OCI-LY7 (cell line): ENCODE results near the gene BEND3. TPM values are rescaled to one million over a fixed set of nuclear protein-coding genes. Genes with fewer than 3 reads are reported as not detected.
"Not testable (repeated sequence)": the region's sequence is repeated elsewhere in the genome, so short reads cannot be mapped to it uniquely, and the experiment has no call there.

Experiments used
- BruUV-seq: library from RNA; stranded (reverse); fragments of 400-500 nt; replicated peaks from 2 replicates; lab custom pipeline; 2021; lab: Mats Ljungman, UMichigan
- CTCF ChIA-PET: fragments of 300-600 bp; sonication (Branson Sonifier 250); formaldehyde crosslinking; loops from one replicate; lab custom pipeline; 2022; ENCODE audit warnings: antibody characterized with exemption; ENCODE audit not compliant: unreplicated experiment; lab: Charles Lee
- POLR2A ChIA-PET: fragments of 300-600 bp; sonication (Branson Sonifier 250); formaldehyde crosslinking; loops from one replicate; lab custom pipeline; 2022; ENCODE audit warnings: antibody characterized with exemption; lab: Charles Lee
- DNase-seq: peaks from one replicate; pipeline ENCODE4 v3.0.0-alpha.2; 2015; ENCODE audit warnings: low spot score
- H2AFZ ChIP-seq: fragments of 200-600 bp; sonication (generic), shearing (Covaris generic); 2 replicates; pipeline ENCODE4 v1.6.1; 2014; ENCODE audit warnings: mild to moderate bottlenecking, antibody characterized with exemption, low read length, moderate library complexity
- H3K27ac ChIP-seq: fragments of 200-600 bp; sonication (generic); 2 replicates; pipeline ENCODE4 v1.5.1; 2014; ENCODE audit warnings: mixed run types, low read depth, mild to moderate bottlenecking, moderate library complexity, low read length, inconsistent platforms; ENCODE audit not compliant: poor library complexity, severe bottlenecking
- H3K36me3 ChIP-seq: fragments of 200-600 bp; sonication (generic); 2 replicates; pipeline ENCODE4 v1.6.1; 2014; ENCODE audit warnings: mild to moderate bottlenecking, antibody characterized with exemption, low read length, moderate library complexity, mixed read lengths; ENCODE audit not compliant: insufficient read depth
- H3K4me1 ChIP-seq: fragments of 200-600 bp; sonication (generic); 2 replicates; pipeline ENCODE4 v1.5.1; 2014; ENCODE audit warnings: mild to moderate bottlenecking, low read length; ENCODE audit not compliant: insufficient read depth, poor library complexity, severe bottlenecking
- H3K4me2 ChIP-seq: fragments of 200-600 bp; sonication (generic); 2 replicates; pipeline ENCODE4 v1.6.1; 2014; ENCODE audit warnings: mild to moderate bottlenecking, low read length
- H3K4me3 ChIP-seq: fragments of 200-600 bp; sonication (generic); 2 replicates; pipeline ENCODE4 v1.5.1; 2014; ENCODE audit warnings: mild to moderate bottlenecking, low read depth, low read length; ENCODE audit not compliant: poor library complexity, severe bottlenecking
- H3K79me2 ChIP-seq: fragments of 200-600 bp; sonication (generic); 2 replicates; pipeline ENCODE4 v1.6.1; 2016; ENCODE audit warnings: low read depth, mild to moderate bottlenecking, low read length, moderate library complexity, mixed read lengths; ENCODE audit not compliant: insufficient read depth
- H3K9me2 ChIP-seq: fragments of 200-600 bp; sonication (generic); 2 replicates; pipeline ENCODE4 v1.6.1; 2016; ENCODE audit warnings: mild to moderate bottlenecking, low read length, mixed read lengths; ENCODE audit not compliant: insufficient read depth
- H3K9me3 ChIP-seq: fragments of 200-600 bp; sonication (generic); 2 replicates; pipeline ENCODE4 v1.6.1; 2014; ENCODE audit warnings: mild to moderate bottlenecking, mixed run types, low read length, mixed read lengths
- H4K20me1 ChIP-seq: fragments of 200-600 bp; sonication (generic); 2 replicates; pipeline ENCODE4 v1.6.1; 2014; ENCODE audit warnings: mild to moderate bottlenecking, antibody characterized with exemption, low read length, moderate library complexity, mixed read lengths; ENCODE audit not compliant: insufficient read depth
- CTCF ChIP-seq: fragments of 200-600 bp; sonication (generic); conservative IDR thresholded peaks from 2 replicates; pipeline ENCODE4 v1.5.1; 2014; ENCODE audit warnings: mild to moderate bottlenecking, antibody characterized with exemption, low read length, moderate library complexity, mixed read lengths
- EZH2phosphoT487 ChIP-seq: fragments of 200-600 bp; sonication (generic); IDR thresholded peaks from 2 replicates; pipeline ENCODE4 v1.6.1; 2018; ENCODE audit warnings: low read depth, borderline replicate concordance, mild to moderate bottlenecking, mixed run types, antibody characterized with exemption, low read length, moderate library complexity, mixed read lengths
- intact Hi-C: fragments of 100-400 bp; cut with micrococcal nuclease; formaldehyde crosslinking; loops from one replicate; pipeline ENCODE4 v1.10.0; 2022; ENCODE audit not compliant: unreplicated experiment
- total RNA-seq, 2 experiments: library from RNA; depleted of rRNA in 1 of 2; stranded (reverse); fragments of >200 nt in 1 of 2; shearing (Covaris generic) in 1 of 2; gene quantifications; 2 replicates each; pipeline ENCODE4 v1.2.3, GENCODE V29; 2014 to 2022

BEND3 gene
- total RNA-seq, 2 experiments from 2014 or later = 11.7 to 14.3 TPM

GRCh38 chr6:107140581-107140980 is 25.3 kb upstream of the BEND3 start:
- Histone ChIP-seq H3K4me2 (no peak overlapping the region), H4K20me1 (no peaks in the 10 kb centered on the region), H3K27ac (no peak overlapping the region), H3K36me3 (no peaks in the 10 kb centered on the region), H2AFZ (no peak overlapping the region), H3K79me2 (no peaks in the 10 kb centered on the region), H3K9me2 (no peaks in the 10 kb centered on the region), H3K4me1 (peaks cover 4% of the 10 kb centered on the region), H3K9me3 (no peaks in the 10 kb centered on the region), H3K4me3 (no peak overlapping the region)
- CTCF ChIA-PET = no interaction called here
- BruUV-seq = no TSS peak
- POLR2A ChIA-PET = interaction anchor here (0.7 kb wide), 1 partner anchor 12 kb away, joined by 4 read pairs; no protein-coding TSS in a partner anchor
- DNase-seq = no peak
- intact Hi-C loops = no loop called here
- TF ChIP-seq CTCF (no peak), EZH2phosphoT487 (no peak)

GRCh38 chr6:107136324-107136723 is 21.0 kb upstream of the BEND3 start:
- BruUV-seq, H3K79me2 ChIP-seq, H2AFZ ChIP-seq, H4K20me1 ChIP-seq, intact Hi-C loops, H3K4me2 ChIP-seq, H3K4me1 ChIP-seq, DNase-seq, H3K9me2 ChIP-seq, H3K9me3 ChIP-seq, CTCF ChIA-PET, H3K36me3 ChIP-seq, H3K27ac ChIP-seq, H3K4me3 ChIP-seq: not testable (repeated sequence)
- POLR2A ChIA-PET = interaction anchor here (0.7 kb wide), 2 partner anchors 11 to 522 kb away, joined by 3 to 5 read pairs; no protein-coding TSS in a partner anchor

GRCh38 chr6:107135048-107135680 is 19.8 kb upstream of the BEND3 start:
- H3K9me3 ChIP-seq, H3K4me3 ChIP-seq, H3K36me3 ChIP-seq, CTCF ChIA-PET, H4K20me1 ChIP-seq, DNase-seq, H3K27ac ChIP-seq, H2AFZ ChIP-seq, H3K4me1 ChIP-seq, H3K9me2 ChIP-seq, H3K79me2 ChIP-seq, BruUV-seq, H3K4me2 ChIP-seq, intact Hi-C loops: not testable (repeated sequence)
- POLR2A ChIA-PET = interaction anchor here (0.6 to 0.7 kb wide), 4 partner anchors 121 to 535 kb away, joined by 3 to 4 read pairs (median 3); no protein-coding TSS in a partner anchor
